GM18511 (cell line): ENCODE data around the gene TENM3.

Source experiments
- ATAC-seq: cut with Tn5 transposase; IDR thresholded peaks from one replicate; pipeline ENCODE4 v1.9.1; 2021; ENCODE audit warnings: mild to moderate bottlenecking, moderate library complexity; ENCODE audit not compliant: unreplicated experiment

The TENM3 gene

DNA sequence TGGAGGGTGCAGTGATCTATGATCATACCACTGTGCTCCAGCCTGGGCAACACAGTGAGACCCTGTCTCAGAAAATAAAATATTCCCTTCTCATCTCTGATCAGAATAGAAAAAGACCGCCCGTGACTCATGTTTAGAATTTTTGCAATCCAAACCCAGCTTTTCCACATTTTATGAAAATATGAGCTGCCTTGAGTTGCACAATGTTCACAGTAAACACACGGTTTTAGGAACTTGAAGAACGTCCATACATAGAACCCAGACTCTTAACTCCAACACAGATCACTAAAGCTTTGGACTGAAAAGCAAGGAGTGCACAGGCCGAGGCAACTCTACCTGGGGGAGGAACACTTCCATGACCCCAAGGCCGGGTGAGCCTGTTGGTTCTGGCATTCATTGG, 305.0 kb downstream of the TENM3 start:
- ATAC-seq: no peak

DNA sequence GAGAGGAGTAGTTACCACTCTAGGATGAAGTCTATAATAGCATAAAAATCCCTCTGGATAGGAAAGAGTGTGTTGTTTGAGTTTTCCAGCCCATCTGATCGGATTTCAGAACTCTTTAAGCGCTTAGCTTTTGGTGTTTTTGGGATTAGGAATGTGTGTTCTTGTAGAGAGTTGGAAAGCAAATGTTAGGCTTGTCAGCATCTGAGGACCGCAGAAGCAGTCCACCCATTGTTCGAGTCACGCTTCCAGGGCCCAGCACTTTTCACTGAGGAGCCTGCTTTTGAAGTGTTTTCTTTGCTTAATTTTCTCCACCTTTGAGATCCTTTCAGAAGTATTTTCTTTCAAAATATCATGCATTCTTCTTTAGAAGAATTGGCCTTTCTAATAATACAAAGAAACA, 306.2 kb downstream of the TENM3 start:
- no peak for ATAC-seq

DNA sequence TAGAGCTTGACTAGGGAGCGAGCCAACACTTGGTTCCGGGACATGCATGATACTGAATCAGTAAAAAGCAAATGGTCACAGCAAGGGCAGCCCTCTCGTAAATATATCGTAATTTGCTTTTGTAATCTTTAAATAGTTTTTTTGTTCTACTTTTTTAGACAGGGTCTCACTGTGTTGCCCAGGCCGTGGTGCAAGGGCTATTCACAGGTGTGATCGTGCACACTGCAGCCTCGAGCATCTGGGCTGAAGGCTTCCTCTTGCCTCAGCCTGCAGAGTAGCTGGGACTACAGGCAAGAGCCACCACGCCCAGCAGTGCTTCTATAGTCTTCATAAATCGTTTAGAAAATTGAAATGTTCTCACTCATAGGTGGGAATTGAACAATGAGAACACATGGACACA, 309.7 kb downstream of the TENM3 start:
- no peak for ATAC-seq

DNA sequence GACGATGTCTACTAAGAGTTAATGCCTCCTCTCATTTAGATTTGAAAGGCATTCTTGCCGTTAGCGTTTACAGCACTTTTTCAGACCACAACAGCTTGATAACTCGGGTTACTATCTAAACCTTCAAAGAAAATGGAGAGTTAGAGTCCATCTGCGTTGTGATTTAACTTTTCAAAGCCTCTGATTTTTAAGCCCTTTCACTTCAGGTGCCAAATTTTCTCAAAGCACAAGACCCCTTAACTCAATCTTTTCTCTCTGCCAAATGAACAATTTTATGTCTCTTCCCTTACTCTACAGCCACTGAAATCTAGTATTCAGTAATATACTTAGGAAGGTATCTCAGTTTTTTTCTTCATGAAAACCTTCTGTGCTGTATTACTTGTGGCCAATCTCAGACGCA, 310.5 kb downstream of the TENM3 start:
- ATAC-seq: no peak

DNA sequence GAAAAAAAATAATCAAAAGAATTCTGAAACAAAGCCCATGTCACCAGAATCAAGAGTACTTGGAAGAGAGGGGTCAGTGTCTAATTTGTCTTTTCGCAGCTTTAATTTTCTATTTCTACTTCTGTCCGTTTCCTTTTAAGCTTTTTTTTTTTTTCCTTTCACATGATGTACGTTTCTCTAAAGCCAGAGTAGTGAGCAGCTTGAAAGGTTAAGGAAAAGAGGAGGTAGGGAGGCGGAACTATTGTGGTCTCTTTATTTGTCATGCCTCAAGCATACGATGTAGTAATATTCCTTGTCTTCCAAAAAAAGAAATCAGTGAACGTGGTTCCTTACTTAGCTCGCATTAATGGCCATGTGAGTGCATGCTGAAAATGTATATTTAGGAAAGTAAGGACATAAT, 311.5 kb downstream of the TENM3 start:
- no peak for ATAC-seq

DNA sequence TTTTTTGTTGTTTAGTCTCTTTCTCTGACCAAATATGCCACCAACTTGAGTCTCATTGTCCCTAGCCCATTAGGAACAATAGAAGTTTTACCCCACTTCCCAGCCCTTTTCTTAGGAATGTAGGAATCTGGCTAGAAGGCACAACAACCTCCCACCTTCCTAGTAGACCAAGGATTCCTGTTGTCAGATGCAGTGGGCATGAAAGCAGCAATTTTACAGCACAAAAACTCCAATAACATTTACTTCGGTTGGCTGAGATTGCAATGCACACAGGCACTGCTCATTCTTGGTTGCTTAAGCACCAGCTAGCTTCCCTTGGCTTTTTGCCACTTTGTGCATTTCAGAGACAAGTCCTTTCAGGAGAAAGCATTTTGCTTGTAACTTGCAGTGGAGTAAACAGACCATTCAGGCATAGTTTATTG, 312.8 kb downstream of the TENM3 start:
- no peak for ATAC-seq

DNA sequence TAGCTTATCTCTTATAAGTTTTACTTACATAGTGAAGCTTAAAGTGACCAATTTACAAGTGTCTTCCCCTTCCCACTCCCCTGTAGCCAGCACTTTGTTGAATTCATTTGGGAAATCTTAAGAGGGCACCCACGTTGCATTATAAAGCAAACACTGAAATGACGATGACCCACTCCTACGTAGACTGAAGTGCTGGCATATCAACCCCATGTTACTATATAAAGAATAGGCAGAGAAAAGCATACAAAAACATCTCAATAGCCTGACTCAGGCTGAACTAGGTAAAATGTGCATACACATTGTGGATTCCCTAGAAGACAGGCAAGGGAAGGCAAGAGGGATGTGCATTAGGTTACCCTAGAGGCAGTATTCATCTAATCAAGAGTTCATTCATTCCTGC, 313.4 kb downstream of the TENM3 start:
- ATAC-seq: no peak

DNA sequence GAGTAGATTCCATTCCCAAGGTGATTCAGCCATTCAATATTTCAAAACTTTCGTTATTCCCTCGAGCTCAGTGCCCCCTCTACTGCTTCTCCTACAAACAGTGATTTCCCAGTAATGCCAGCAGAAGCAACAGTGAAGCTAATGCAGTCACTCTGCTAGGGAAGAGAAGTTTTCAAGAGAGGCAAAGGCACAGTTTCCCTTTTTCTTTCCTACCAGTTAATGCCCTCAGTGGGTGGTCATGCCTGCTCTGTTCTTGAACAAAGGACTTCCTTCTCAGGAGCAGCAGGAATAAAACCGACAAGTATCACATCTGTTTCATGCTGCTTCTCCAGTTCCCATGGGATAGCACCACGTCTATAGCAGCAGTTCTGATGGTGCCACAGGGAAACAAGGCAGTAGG, 317.2 kb downstream of the TENM3 start:
- ATAC-seq: no peak

DNA sequence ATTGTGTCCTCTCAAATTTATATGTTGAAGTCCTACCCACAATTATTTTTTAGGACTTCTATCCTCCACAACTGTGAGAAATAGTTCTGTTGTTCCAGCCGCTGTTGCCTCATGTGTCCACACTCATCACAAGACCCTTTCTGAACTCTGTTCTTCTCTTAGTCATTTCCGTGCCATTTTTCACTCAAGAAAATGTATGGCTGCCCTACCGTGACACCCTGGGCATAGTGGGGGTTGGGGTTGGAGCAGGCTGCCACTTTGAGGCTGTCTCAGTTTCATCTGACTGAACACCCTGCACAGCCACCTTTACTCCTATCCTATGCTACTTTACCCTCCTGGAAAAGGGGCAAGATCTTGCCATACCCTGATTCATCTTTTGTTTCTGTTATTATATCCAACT, 319.1 kb downstream of the TENM3 start:
- ATAC-seq: no peak

DNA sequence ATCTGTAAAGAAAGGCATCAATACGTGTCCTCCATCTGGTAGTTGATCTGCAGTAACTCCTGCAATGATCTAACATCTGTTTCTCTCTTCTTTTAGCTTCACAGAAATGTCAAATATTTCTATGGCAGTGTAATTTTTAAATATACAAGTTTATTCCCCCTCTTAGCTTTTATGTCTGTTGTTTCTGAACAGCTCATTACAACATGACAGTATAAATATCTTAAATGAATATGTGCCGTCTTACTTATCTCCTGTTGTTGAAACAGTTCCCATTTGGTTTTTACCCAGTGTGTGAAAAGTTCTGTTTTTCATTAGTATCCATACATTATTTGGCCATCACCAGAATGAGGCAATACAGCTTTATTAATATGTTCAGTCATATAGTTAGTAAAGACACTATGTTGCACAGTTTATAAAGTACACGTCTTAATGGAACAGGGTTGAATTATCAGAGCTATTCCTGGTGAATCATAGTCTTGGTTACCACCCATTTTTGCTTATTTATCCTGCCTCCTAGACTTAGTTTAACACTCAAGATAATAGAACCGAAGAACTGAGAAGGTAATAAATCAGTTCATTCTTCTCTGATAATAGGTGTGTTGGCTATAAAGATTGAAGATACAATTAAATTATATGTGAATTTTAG, 321.6 kb downstream of the TENM3 start:
- ATAC-seq: no peak

DNA sequence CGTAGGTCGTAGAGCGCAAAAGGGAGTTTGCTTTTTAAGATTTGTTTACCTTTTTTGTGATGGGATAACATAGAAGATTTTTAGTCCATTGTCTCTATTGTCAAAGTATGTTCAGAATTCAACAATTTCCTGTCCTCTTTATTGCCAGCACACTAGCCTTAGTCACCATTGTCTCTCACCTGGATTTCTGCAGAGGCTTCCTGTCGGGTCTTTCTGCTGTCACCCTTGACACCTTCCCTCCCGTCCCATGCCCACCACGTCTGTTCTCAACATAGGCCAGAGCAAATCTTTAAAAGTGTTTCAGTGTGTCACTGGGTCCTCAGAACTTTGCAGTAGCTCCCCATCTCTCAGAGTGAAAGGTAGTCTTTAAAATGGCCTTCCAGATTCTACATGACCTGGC, 323.9 kb downstream of the TENM3 start:
- no peak for ATAC-seq

DNA sequence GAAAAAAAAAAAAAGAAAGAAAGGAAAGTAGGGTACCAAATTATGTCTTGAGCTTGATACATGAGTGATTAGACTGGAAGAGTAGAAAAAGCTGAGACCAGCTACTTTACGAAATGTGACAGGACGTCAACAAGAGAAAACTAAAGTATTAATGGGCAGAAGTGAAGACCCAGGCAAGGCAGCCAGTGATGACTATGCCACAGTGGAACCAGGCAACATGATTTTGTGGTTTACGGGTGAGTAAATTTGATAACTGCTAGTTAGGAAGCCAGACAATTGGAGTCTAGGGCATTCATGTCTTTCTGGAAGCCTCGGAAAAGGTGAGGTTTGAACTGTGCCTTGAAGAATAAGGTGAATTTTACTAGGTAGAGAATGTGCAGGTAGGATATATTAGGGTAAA, 326.4 kb downstream of the TENM3 start:
- ATAC-seq: no peak

DNA sequence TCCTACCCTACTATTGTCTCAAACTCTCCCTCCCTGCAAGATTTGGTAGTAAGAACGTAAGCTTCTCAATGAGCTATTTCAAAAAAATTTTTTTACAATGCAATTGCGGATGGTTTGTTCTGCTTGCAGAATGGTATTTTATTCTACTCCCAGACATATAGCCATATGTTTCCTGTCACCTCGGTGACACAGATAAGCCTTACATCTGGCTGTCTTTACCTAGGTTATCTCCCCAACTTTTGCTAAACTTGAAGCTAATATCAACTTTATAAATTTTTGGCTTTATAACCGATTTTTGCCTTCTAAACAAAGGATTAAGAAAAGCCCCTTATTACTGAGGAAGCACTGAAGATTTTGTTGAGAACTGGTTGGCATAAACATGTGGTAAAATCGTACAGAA, 331.5 kb downstream of the TENM3 start:
- ATAC-seq: no peak

DNA sequence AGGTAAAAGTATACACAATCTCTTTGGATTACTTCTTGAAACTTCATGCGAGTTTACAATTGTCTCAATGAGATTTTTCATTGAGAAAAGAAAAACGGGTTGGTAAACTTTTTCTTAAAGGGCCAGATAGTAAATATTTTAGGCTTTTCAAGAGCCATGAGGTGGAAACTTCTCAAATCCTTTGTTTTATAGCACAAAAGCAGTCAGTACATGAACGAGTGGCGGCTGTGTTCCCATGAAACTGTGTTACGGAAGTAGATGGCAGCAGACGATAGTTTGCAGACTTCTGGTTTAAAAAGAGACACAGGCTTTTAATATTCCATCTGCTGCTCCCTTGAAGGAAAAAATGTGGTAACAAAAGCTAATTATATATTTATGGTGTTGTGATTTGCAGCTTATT, 332.0 kb downstream of the TENM3 start:
- ATAC-seq: no peak

DNA sequence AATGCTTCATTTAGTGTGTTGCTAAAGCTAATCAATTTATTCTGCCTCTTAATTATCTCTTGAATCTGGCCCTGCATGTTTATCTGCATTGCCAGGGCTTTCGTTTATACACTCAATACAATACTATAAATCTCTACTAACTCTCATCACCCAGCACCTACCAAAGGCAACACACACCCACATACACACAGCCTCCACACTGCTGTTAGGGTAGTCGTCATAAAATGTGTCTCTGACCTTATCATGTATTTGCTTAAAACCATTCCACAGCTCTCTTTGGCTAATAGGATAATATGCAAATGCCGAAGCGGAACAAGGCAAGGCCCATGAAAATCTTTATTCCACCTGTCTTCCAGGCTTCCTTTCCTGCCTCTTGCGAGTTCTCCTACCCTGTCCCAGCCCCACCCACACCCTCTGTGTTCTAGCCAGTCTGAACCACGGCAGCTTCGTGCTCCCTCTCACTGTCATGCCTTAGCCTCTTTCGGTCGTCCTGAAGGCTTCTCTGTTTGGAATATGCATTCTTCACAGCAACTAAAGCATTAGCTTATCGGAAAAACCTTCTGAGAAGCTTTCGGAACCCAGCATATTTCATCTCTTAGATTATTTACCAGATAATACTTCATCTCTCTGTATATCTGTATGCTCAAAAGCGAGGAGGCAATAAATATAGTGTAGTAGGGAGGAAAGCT, 333.5 kb downstream of the TENM3 start:
- ATAC-seq: no peak

DNA sequence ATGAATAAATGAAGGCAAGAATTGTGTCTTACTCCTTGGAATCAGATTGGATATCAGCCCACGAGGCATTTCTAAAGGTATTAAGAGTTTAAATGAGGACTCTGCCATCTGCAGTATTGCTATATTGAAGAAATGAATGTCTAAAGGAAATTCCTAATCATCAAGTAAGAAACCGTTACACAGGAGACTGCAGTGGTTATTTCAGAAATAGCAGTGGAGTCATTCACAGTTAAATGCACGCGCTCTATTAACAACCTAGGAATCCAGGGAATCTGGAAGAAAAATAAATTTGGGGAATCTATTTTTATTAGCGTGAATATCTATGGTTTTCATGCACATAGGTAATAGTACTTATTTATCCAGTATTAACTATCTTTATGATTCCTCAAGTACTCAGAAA, 334.2 kb downstream of the TENM3 start:
- ATAC-seq: no peak

DNA sequence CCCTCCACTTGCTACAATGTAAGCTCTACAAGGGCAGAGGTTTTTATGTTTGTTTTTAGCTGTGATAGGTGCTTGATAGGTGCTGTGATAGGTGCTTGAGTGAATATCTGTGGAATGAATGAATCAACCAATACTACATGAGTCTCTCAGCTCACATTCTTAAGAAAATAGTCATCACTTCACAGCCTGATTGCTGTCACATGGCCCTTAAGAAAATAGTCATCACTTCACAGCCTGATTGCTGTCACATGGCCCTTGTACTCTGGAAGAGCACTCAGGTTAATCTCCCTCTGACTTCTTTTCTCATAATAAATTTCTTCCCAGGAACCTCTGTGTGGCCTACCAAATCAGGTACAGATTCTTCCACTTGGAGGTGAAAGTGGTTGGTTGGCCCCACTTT, 335.2 kb downstream of the TENM3 start:
- no peak for ATAC-seq

DNA sequence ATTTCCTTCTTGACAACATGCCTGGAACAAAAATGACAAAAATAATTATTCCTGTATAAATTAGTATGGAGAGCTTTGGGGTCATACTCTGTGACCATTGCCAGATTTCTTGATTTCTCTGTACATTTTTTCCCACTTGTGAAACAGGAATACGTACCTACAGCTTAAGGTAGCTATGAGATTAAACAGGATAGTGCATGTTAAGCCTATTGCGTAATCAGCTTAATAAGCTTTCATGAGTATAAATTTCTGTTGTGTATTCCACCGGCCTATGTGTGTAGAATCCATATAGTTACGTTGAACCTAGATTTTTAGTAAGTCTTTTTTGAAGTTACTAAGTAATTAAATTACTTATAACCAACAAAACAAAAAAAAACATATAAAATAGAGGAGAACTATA, 339.0 kb downstream of the TENM3 start:
- ATAC-seq: no peak

DNA sequence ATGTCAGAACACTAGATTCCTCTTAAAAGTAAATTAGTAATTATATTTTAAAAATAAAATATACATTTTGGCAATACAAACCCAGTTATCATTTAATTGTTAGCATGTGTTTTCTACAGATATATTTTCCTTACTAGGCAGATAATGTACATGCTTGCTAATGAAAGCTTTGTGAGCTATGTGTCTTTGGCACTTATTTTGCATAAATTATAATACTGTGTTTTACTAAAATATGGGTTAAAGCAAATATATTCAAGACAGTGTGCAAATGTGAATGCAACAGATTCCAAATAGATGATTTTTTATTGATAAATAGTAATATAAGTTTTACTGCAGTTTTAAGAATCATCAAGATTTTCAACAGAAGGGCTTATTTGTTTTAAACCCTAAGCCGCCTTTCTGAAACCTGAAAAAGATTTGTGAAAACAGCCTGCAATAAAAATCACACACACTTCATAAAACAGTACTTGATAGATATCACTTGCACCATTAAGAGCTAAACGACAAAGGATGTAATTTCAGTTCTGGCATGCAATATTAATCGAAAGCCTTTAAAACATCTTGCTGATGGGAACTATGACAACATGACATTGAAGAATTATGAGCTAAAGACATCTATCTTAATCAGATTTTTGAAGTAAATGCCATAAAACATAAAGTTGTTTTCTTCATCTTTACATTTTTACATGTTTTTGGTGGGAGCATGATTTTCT, 340.7 kb downstream of the TENM3 start:
- ATAC-seq: no peak

DNA sequence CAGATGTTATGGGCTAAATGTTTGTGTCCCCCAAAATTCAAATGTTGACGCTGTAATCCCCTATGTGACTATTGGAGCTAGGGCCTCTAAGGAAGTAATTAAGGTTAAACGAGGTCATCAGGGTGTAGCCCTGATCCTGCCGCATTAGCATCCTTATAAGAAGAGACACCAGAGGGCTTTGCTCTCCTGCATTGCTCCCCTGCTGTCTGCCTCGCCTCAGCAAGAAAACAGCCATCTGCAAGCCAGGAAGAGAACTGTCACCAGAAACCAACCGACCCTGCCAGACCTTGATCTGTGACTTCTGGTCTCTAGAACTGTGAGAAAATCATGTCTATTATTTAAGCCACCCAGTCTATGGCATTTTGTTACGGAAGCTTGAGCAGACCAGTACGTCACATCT, 342.1 kb downstream of the TENM3 start:
- no peak for ATAC-seq

DNA sequence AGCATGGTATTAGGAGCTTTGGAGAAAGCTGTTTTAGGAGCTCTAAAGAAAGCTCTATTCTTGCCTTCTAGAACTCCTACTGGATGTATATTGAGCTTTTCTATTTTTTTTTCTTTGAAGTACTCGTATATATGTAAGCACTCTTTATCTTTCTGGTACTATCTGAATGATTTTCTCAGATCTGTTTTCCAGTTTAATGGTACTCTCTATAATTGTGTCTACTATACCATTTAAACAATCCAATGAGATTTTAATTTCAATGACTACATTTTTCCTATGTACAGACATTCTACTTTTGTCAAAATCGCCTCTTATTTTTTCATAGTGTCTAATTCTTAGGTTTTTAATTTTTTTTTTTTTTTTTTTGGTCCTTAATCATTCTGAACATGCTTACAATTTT, 345.9 kb downstream of the TENM3 start:
- ATAC-seq: no peak

DNA sequence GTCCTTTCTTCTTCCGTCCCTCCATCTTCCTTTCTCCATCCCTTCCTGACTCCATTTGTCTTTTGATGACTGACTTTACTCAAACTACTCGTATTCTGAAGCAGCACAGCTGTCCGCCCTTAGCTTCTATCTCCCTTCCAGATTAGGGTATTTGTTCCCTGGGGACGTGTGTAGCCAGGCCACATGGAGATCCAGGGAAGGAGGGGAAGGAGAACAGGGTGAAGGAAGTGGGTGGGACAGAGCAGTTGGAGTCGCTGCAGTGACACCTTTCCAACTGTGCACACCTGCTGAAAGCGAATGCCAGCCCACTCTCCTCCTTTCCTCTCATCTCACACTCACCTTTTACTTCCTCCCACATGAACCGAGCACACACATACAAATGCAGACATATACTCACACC, 350.2 kb downstream of the TENM3 start:
- no peak for ATAC-seq
